Stomach smooth muscle (tissue), 2 donors: Measurements from ENCODE around the gene CHPF.

Source experiments
- H3K27ac ChIP-seq: one replicate; pipeline ENCODE4 v1.7.0; 2013; ENCODE audit warnings: mild to moderate bottlenecking, low read length, inconsistent platforms
- H3K27me3 ChIP-seq, 2 donors: one replicate each; pipeline ENCODE4 v1.7.0; 2013; ENCODE audit warnings: low read length in 2 of 2; ENCODE audit not compliant: insufficient read depth in 2 of 2, control insufficient read depth in 1 of 2
- H3K36me3 ChIP-seq, 2 donors: one replicate each; pipeline ENCODE4 v1.7.0; 2013; ENCODE audit warnings: low read length in 2 of 2; ENCODE audit not compliant: control insufficient read depth in 2 of 2, insufficient read depth in 2 of 2
- H3K4me1 ChIP-seq: one replicate; pipeline ENCODE4 v1.7.0; 2013; ENCODE audit warnings: low read length; ENCODE audit not compliant: control insufficient read depth, insufficient read depth
- H3K4me3 ChIP-seq, 2 donors: one replicate each; pipeline ENCODE4 v1.7.0; 2013; ENCODE audit warnings: low read length in 2 of 2
- H3K9ac ChIP-seq, 2 donors: one replicate each; pipeline ENCODE4 v1.7.0; 2013; ENCODE audit warnings: low read length in 2 of 2, mild to moderate bottlenecking in 1 of 2
- H3K9me3 ChIP-seq, 2 donors: one replicate each; pipeline ENCODE4 v1.7.0; 2013; ENCODE audit warnings: low read length in 2 of 2; ENCODE audit not compliant: control insufficient read depth in 2 of 2
- donor health status: healthy.
- donor health status: Pancreatic carcinoma.

Gene CHPF

GRCh38 chr2:219516888-219517287 lies 26.7 kb downstream of the CHPF start:
- Histone ChIP-seq H3K4me3 (no peak overlapping the region), H3K9me3 (no peaks in the 10 kb centered on the region), H3K36me3 (no peaks in the 10 kb centered on the region)

GRCh38 chr2:219515874-219516629 lies 27.6 kb downstream of the CHPF start:
- Histone ChIP-seq H3K27me3 (peaks cover 8 to 13% of the 10 kb centered on the region in 2 donors), H3K4me3 (no peak overlapping the region), H3K9me3 (no peaks in the 10 kb centered on the region), H3K4me1 (peaks cover 6% of the 10 kb centered on the region), H3K9ac (no peak overlapping the region), H3K36me3 (no peaks in the 10 kb centered on the region), H3K27ac (no peak overlapping the region)

More at GRCh38 chr2:219516888-219517287, 26.7 kb downstream of the CHPF start:
- Histone ChIP-seq H3K27ac (no peak overlapping the region), H3K27me3 (peaks cover 8 to 14% of the 10 kb centered on the region in 2 donors), H3K9ac (no peak overlapping the region), H3K4me1 (peaks cover 11% of the 10 kb centered on the region)

- Histone ChIP-seq H3K9me3 (no peaks in the 10 kb centered on the region), H3K36me3 (no peaks in the 10 kb centered on the region), H3K9ac (no peak overlapping the region), H3K27me3 (peaks cover 8 to 13% of the 10 kb centered on the region in 2 donors), H3K27ac (no peak overlapping the region), H3K4me3 (no peak overlapping the region), H3K4me1 (peaks cover 12% of the 10 kb centered on the region)
These were observed 28.8 kb downstream of the CHPF start for GRCh38 chr2:219514836-219515235.

GRCh38 chr2:219514196-219514761 lies 29.3 kb downstream of the CHPF start, which contains the start of gene ASIC4:
ASIC4 (plus strand) TSS chr2:219514482; CDS start chr2:219514725, 243 bp downstream.
- peaks cover 10 to 13% of the 10 kb centered on the region in 2 donors for H3K27me3 ChIP-seq
- H3K27ac ChIP-seq: no peak within 1 kb of the TSS
- H3K9ac ChIP-seq: no peak within 1 kb of the TSS
- no peaks in the 10 kb centered on the region for H3K36me3 ChIP-seq
- no peak within 1 kb of the TSS for H3K4me3 ChIP-seq
- H3K9me3 ChIP-seq: no peaks in the 10 kb centered on the region
- peaks cover 17% of the 10 kb centered on the region for H3K4me1 ChIP-seq

- Histone ChIP-seq H3K9me3 (no peaks in the 10 kb centered on the region), H3K36me3 (no peaks in the 10 kb centered on the region), H3K9ac (no peak overlapping the region), H3K4me3 (no peak overlapping the region), H3K27me3 (peaks cover 10 to 13% of the 10 kb centered on the region in 2 donors), H3K27ac (no peak overlapping the region), H3K4me1 (peaks cover 17% of the 10 kb centered on the region)
These were observed 29.8 kb downstream of the CHPF start for GRCh38 chr2:219513787-219514186.

GRCh38 chr2:219512524-219513216 lies 30.9 kb downstream of the CHPF start:
- H3K27me3 ChIP-seq: peaks cover 13 to 14% of the 10 kb centered on the region in 2 donors
- H3K4me1 ChIP-seq: peaks cover 17% of the 10 kb centered on the region

GRCh38 chr2:219511547-219512325 lies 31.9 kb downstream of the CHPF start:
- no peak overlapping the region for H3K9ac ChIP-seq
- H3K27me3 ChIP-seq: peaks cover 13 to 15% of the 10 kb centered on the region in 2 donors
- no peaks in the 10 kb centered on the region for H3K9me3 ChIP-seq
- H3K4me3 ChIP-seq: no peak overlapping the region
- H3K4me1 ChIP-seq: peaks cover 17% of the 10 kb centered on the region
- H3K36me3 ChIP-seq: peaks cover 0 to 1% of the 10 kb centered on the region in 2 donors
- no peak overlapping the region for H3K27ac ChIP-seq

More at GRCh38 chr2:219512524-219513216, 30.9 kb downstream of the CHPF start:
- no peak overlapping the region for H3K4me3 ChIP-seq
- H3K36me3 ChIP-seq: no peaks in the 10 kb centered on the region
- H3K9ac ChIP-seq: no peak overlapping the region
- H3K27ac ChIP-seq: no peak overlapping the region
- no peaks in the 10 kb centered on the region for H3K9me3 ChIP-seq

GRCh38 chr2:219510512-219511135 lies 33.0 kb downstream of the CHPF start:
- H3K36me3 ChIP-seq: peaks cover 7% of the 10 kb centered on the region in 2 donors
- no peak overlapping the region for H3K27ac ChIP-seq
- peak overlapping the region in 1 of 2 donors; percentile 60 for H3K4me3 ChIP-seq
- H3K27me3 ChIP-seq: peaks cover 10 to 13% of the 10 kb centered on the region in 2 donors
- H3K9ac ChIP-seq: no peak overlapping the region
- H3K9me3 ChIP-seq: no peaks in the 10 kb centered on the region
- peaks cover 17% of the 10 kb centered on the region for H3K4me1 ChIP-seq

GRCh38 chr2:219509780-219510511 lies 33.7 kb downstream of the CHPF start:
- Histone ChIP-seq H3K4me1 (peaks cover 17% of the 10 kb centered on the region), H3K9me3 (no peaks in the 10 kb centered on the region), H3K36me3 (peaks cover 7 to 9% of the 10 kb centered on the region in 2 donors), H3K9ac (no peak overlapping the region), H3K27me3 (peaks cover 10 to 11% of the 10 kb centered on the region in 2 donors), H3K4me3 (peak overlapping the region; percentile 47 to 60), H3K27ac (no peak overlapping the region)
